Progenitor cell of endocrine pancreas (in vitro differentiated cells): ENCODE results near the gene VWA3B. TPM values are rescaled to one million over a fixed set of nuclear protein-coding genes. Genes with fewer than 3 reads are reported as not detected.
"Not testable (repeated sequence)": the region's sequence is repeated elsewhere in the genome, so short reads cannot be mapped to it uniquely, and the experiment has no call there.

Experiments used
- DNase-seq: peaks from one replicate; pipeline ENCODE4 v3.0.0; 2021; ENCODE audit warnings: low spot score; ENCODE audit not compliant: unreplicated experiment
- H3K27ac Mint-ChIP-seq: 2 replicates; pipeline ENCODE4 v1.8.0; 2021; ENCODE audit warnings: mild to moderate bottlenecking, moderate library complexity, mixed read lengths
- H3K27me3 Mint-ChIP-seq: 2 replicates; pipeline ENCODE4 v1.8.0; 2021; ENCODE audit warnings: mixed read lengths
- H3K36me3 Mint-ChIP-seq: 2 replicates; pipeline ENCODE4 v1.8.0; 2022; ENCODE audit warnings: mixed read lengths; ENCODE audit not compliant: insufficient read depth
- H3K4me1 Mint-ChIP-seq: 2 replicates; pipeline ENCODE4 v1.8.0; 2021; ENCODE audit warnings: low read depth, mixed read lengths
- H3K4me3 Mint-ChIP-seq: 2 replicates; pipeline ENCODE4 v1.8.0; 2021; ENCODE audit warnings: low read depth, mild to moderate bottlenecking, moderate library complexity, mixed read lengths
- H3K9me3 Mint-ChIP-seq: 2 replicates; pipeline ENCODE4 v1.8.0; 2021; ENCODE audit warnings: low read depth, mixed read lengths
- total RNA-seq: library from RNA; stranded (reverse); gene quantifications from 2 replicates; pipeline ENCODE4 v1.2.1, GENCODE V29; 2021
- TF ChIP-seq, protein P1 (sequence below): fragments of 200-600 bp; sonication (generic); IDR thresholded peaks from one replicate; pipeline ENCODE4 v1.5.0; 2021; ENCODE audit warnings: antibody characterized with exemption, mild to moderate bottlenecking; ENCODE audit not compliant: unreplicated experiment

Gene VWA3B
- total RNA-seq, 1 donor from 2014 or later: 0.12 TPM

DNA sequence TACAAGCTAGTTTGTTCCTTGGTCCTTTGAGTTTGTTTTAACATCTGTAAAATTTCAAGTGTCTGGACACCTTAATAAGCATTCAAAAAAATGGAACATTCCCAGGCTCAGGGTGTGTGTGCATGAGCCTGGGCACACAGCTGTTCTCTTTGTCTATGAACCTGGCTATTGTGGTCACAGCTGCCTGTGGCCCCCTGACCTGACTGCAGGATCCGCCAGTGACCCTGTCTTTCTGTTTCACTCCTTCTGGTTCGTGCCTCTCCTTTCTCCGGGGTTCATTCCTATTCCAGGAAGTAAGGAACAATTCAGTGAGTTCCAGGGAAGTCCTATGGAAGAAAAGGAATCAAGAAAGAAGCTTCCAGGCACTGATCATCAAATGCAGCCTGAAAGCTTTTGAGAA lies 35.6 kb downstream of the VWA3B start:
- no peaks in the 10 kb centered on the region for H3K36me3 Mint-ChIP-seq
- DNase-seq: no peak
- TF ChIP-seq, protein P1, sequence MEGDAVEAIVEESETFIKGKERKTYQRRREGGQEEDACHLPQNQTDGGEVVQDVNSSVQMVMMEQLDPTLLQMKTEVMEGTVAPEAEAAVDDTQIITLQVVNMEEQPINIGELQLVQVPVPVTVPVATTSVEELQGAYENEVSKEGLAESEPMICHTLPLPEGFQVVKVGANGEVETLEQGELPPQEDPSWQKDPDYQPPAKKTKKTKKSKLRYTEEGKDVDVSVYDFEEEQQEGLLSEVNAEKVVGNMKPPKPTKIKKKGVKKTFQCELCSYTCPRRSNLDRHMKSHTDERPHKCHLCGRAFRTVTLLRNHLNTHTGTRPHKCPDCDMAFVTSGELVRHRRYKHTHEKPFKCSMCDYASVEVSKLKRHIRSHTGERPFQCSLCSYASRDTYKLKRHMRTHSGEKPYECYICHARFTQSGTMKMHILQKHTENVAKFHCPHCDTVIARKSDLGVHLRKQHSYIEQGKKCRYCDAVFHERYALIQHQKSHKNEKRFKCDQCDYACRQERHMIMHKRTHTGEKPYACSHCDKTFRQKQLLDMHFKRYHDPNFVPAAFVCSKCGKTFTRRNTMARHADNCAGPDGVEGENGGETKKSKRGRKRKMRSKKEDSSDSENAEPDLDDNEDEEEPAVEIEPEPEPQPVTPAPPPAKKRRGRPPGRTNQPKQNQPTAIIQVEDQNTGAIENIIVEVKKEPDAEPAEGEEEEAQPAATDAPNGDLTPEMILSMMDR: no peak
- no peaks in the 10 kb centered on the region for H3K9me3 Mint-ChIP-seq
- no peaks in the 10 kb centered on the region for H3K4me1 Mint-ChIP-seq
- H3K4me3 Mint-ChIP-seq: no peak overlapping the region
- H3K27ac Mint-ChIP-seq: no peak overlapping the region
- peaks cover 32% of the 10 kb centered on the region for H3K27me3 Mint-ChIP-seq

DNA sequence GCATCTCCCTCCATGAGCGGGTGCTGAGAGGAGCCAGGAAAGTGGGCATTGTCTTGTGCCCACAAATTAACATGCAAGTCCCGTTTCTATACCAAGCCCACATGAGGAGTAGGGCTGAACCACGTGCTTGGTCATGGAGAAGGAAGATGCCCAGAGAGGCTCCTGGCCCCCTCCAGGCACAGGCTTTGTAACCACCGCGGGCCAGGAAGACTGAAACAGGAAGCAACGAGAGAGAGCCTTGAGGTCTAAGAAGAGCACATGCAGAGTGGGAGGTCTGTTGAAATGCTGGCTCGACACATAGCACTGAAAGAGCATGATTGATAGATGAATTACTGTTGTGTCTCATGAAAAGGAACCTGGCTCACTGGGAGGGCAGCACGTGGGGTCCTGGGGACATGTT lies 36.3 kb downstream of the VWA3B start:
- no peaks in the 10 kb centered on the region for H3K36me3 Mint-ChIP-seq
- no peaks in the 10 kb centered on the region for H3K4me1 Mint-ChIP-seq
- H3K9me3 Mint-ChIP-seq: no peaks in the 10 kb centered on the region
- no peak overlapping the region for H3K27ac Mint-ChIP-seq
- DNase-seq: no peak
- peaks cover 37% of the 10 kb centered on the region for H3K27me3 Mint-ChIP-seq
- no peak overlapping the region for H3K4me3 Mint-ChIP-seq
- TF ChIP-seq, protein P1: no peak

DNA sequence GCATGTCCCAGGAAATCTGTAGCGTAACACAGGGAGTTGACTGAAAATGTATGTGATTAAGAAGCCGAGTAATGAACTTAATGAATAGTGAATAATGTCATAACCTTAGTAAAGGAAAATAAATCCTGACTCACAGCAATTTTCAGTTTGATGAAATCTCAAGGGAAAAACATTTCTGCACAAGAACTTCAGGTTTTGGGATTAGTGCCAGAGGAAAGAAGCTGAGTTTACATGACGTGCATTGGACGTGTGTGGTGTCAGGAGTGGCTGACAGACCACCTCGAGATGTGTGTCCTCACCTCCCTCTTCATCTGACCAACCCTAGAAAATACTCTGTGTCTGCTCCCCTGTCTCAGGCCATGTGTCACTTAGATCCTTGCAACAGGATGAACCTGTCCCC lies 39.1 kb downstream of the VWA3B start:
- DNase-seq: no peak
- Mint-ChIP-seq H3K4me1 (peaks cover 7% of the 10 kb centered on the region), H3K27me3 (peaks cover 54% of the 10 kb centered on the region), H3K36me3 (no peaks in the 10 kb centered on the region), H3K27ac (no peak overlapping the region), H3K9me3 (no peaks in the 10 kb centered on the region), H3K4me3 (no peak overlapping the region)
- TF ChIP-seq, protein P1: no peak

DNA sequence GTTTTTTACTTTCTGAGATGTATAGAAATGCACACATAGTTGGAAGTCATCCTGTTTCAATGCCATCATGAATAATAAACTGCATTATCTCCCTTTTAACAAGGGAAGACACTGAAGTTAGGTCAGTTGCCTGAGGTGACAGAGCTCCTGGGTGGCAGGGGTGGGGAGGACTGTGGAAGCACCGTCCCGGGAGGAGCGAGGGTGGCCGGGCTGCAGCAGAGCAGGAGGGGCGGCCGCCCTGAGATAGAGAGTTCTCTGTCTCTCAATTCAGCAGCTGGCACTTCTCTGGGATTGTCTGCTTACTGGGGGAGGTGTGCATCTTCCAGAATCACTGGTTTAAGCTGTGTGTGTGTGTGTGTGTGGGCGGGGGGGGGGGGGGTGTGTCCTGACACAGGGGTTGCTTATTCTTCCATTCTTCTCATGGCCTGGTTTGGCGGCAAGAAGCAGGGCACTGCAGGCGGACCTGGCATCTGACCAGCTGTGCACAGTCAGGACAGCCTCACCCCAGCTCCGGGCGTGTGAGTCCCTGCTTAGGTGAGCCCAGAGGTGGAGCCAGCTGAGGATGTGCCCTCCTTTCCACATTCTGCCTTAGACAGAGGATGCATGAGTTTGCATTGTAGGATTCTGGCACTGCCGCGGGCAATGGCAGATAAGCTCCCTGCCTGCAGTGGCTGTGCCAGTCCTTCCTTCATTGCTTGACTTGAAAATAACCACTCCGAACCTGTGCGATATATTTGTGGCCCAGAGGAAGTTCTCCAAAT lies 40.4 kb downstream of the VWA3B start:
- peaks cover 59% of the 10 kb centered on the region for H3K27me3 Mint-ChIP-seq

DNA sequence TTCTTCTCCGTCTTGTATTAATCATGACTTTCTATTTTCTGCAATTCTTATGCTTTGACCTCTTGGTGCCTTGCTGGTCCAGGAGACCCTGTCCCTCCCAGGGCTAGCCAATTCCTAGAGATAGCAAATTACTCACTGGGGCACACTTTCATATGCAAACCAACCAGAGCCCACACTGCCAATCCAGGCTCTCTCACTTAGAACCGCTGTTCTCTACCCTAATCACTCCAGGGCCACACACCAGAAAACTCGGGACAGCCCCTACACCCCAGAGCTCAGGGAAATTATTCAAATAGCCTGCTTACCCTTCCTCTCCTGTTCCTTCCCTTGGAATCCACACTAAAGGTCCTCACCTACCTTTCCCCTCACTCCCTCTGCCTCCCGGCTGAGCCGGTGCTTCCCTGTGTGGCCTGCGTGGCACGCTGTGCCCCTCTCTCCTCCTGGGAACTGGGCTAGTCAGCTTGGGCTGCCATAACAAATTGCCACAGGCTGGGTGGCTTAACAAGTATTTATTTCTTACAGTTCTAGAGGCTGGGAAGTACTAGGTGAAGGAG lies 41.7 kb downstream of the VWA3B start:
- peaks cover 7% of the 10 kb centered on the region for H3K4me1 Mint-ChIP-seq
- H3K9me3 Mint-ChIP-seq: no peaks in the 10 kb centered on the region
- no peak overlapping the region for H3K27ac Mint-ChIP-seq
- no peak for DNase-seq
- TF ChIP-seq, protein P1: no peak
- peaks cover 54% of the 10 kb centered on the region for H3K27me3 Mint-ChIP-seq
- H3K4me3 Mint-ChIP-seq: no peak overlapping the region
- no peaks in the 10 kb centered on the region for H3K36me3 Mint-ChIP-seq

More for the DNA sequence above, 40.4 kb downstream of the VWA3B start:
- DNase-seq: no peak
- H3K4me3 Mint-ChIP-seq: no peak overlapping the region
- no peak overlapping the region for H3K27ac Mint-ChIP-seq
- H3K4me1 Mint-ChIP-seq: peaks cover 7% of the 10 kb centered on the region
- no peaks in the 10 kb centered on the region for H3K36me3 Mint-ChIP-seq
- TF ChIP-seq, protein P1: no peak
- no peaks in the 10 kb centered on the region for H3K9me3 Mint-ChIP-seq

DNA sequence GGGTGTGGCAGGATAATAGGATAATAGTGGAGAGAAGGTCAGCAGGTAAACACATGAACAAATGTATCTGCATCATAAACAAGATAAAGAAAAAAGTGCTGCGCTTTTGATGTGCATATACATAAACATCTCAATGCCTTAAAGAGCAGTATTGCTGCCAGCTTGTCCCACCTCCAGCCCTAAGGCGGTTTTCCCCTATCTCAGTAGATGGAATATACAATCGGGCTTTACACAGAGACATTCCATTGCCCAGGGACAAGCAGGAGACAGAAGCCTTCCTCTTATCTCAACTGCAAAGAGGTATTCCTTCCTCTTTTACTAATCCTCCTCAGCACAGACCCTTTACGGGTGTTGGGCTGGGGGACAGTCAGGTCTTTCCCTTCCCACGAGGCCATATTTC lies 43.1 kb downstream of the VWA3B start:
- H3K36me3 Mint-ChIP-seq, H3K4me3 Mint-ChIP-seq, H3K4me1 Mint-ChIP-seq, H3K9me3 Mint-ChIP-seq, DNase-seq, H3K27ac Mint-ChIP-seq: not testable (repeated sequence)
- peaks cover 49% of the 10 kb centered on the region for H3K27me3 Mint-ChIP-seq
